ENCODE results near the gene SRPRB. TPM values are rescaled to one million over a fixed set of nuclear protein-coding genes. Genes with fewer than 3 reads are reported as not detected.
A peak's percentile ranks its signal among the peaks of the same experiment; 100 is the strongest.

SRPRB gene
- total RNA-seq, 1 donor from 2014 or later, result 70.2 TPM

- DNase-seq (ENCODE audit: low read depth in 2 of 2), result no peak
Measured at GRCh38 chr3:133840767-133841166, 35.2 kb downstream of the SRPRB start.

GRCh38 chr3:133841196-133841595 is 35.6 kb downstream of the SRPRB start:
- DNase-seq (ENCODE audit: low read depth in 2 of 2), result no peak

- DNase-seq (ENCODE audit: low read depth in 2 of 2), result no peak
Measured at GRCh38 chr3:133842158-133842557, 36.5 kb downstream of the SRPRB start.

GRCh38 chr3:133843634-133844033 is 38.0 kb downstream of the SRPRB start:
- peak in 1 of 2 donors; percentile 46 for DNase-seq (ENCODE audit: low read depth in 2 of 2)

GRCh38 chr3:133845127-133845526 is 39.5 kb downstream of the SRPRB start:
- no peak for DNase-seq (ENCODE audit: low read depth in 2 of 2)

GRCh38 chr3:133849346-133849745 is 43.7 kb downstream of the SRPRB start:
- DNase-seq (ENCODE audit: low read depth in 2 of 2), result no peak

GRCh38 chr3:133850034-133850433 is 44.4 kb downstream of the SRPRB start:
- DNase-seq (ENCODE audit: low read depth in 2 of 2), result no peak

- no peak for DNase-seq (ENCODE audit: low read depth in 2 of 2)
Measured at GRCh38 chr3:133851266-133851906, 45.8 kb downstream of the SRPRB start.

- no peak for DNase-seq (ENCODE audit: low read depth in 2 of 2)
Measured at GRCh38 chr3:133851931-133852330, 46.3 kb downstream of the SRPRB start.

GRCh38 chr3:133853063-133853924 is 47.7 kb downstream of the SRPRB start:
- no peak for DNase-seq (ENCODE audit: low read depth in 2 of 2)

GRCh38 chr3:133853925-133854227 is 48.3 kb downstream of the SRPRB start:
- no peak for DNase-seq (ENCODE audit: low read depth in 2 of 2)

- DNase-seq (ENCODE audit: low read depth in 2 of 2), result no peak
Measured at GRCh38 chr3:133854264-133855001, 48.8 kb downstream of the SRPRB start.

GRCh38 chr3:133855002-133855370 is 49.4 kb downstream of the SRPRB start:
- DNase-seq (ENCODE audit: low read depth in 2 of 2), result no peak

GRCh38 chr3:133855772-133856171 is 50.2 kb downstream of the SRPRB start:
- DNase-seq (ENCODE audit: low read depth in 2 of 2), result peak in 1 of 2 donors; percentile 26

- no peak for DNase-seq (ENCODE audit: low read depth in 2 of 2)
Measured at GRCh38 chr3:133856316-133856715, 50.7 kb downstream of the SRPRB start.

GRCh38 chr3:133857767-133858166 is 52.2 kb downstream of the SRPRB start:
- DNase-seq (ENCODE audit: low read depth in 2 of 2), result no peak

GRCh38 chr3:133859381-133860234 is 54.0 kb downstream of the SRPRB start:
- no peak for DNase-seq (ENCODE audit: low read depth in 2 of 2)

- DNase-seq (ENCODE audit: low read depth in 2 of 2), result no peak
Measured at GRCh38 chr3:133860519-133860918, 54.9 kb downstream of the SRPRB start.

- no peak for DNase-seq (ENCODE audit: low read depth in 2 of 2)
Measured at GRCh38 chr3:133862161-133862560, 56.5 kb downstream of the SRPRB start.

- no peak for DNase-seq (ENCODE audit: low read depth in 2 of 2)
Measured at GRCh38 chr3:133863911-133864310, 58.3 kb downstream of the SRPRB start.

- no peak for DNase-seq (ENCODE audit: low read depth in 2 of 2)
Measured at GRCh38 chr3:133864616-133865015, 59.0 kb downstream of the SRPRB start.

All from lung microvascular endothelial cell (primary cell).